Thyroid gland (tissue), 4 donors: Measurements from ENCODE around the gene MPPED1.

Experiments used
- CTCF ChIP-seq, 6 experiments: fragments of 200-600 bp in 3 of 6; fragments of 450-650 bp in 3 of 6; sonication (generic) in 3 of 6; IDR thresholded peaks; one replicate each; pipeline ENCODE4 v1.5.1; 2016 to 2019; ENCODE audit warnings: antibody characterized with exemption in 6 of 6, mild to moderate bottlenecking in 2 of 6, inconsistent platforms in 1 of 6, moderate library complexity in 1 of 6
- POLR2A ChIP-seq, 2 donors: fragments of 450-650 bp; IDR thresholded peaks; one replicate each; pipeline ENCODE4 v1.6.1; 2017; ENCODE audit warnings: antibody characterized with exemption in 2 of 2, mild to moderate bottlenecking in 2 of 2, moderate library complexity in 1 of 2

- TF ChIP-seq CTCF (IDR thresholded peaks at IDR 0.05) (no peak), POLR2A (IDR thresholded peaks at IDR 0.05) (no peak)
These were observed 11.2 kb downstream of the MPPED1 start for GRCh38 chr22:43423046-43423445.
